ENCODE data around the gene GGTLC2.

DNA sequence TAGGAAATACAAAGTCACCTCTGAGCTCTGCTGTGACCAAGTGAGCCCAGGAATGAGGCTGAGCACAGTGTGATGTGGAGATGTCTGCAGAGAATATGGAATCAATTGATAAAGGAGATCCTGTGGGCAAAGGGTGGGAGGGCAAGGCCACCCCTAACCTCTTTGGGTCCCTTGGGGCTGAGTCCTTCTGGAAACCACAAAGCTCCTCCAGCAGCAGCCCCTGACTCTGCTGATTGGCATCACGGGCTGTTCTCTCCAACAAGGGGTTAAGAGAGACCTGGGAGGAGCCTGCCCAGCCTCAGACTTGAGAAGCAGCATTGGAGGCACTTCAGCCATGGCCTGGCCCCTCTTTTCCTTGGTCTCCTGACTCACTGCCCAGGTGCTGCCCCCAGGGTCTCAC, 49.7 kb downstream of the GGTLC2 start:
- TF ChIP-seq, protein P1, sequence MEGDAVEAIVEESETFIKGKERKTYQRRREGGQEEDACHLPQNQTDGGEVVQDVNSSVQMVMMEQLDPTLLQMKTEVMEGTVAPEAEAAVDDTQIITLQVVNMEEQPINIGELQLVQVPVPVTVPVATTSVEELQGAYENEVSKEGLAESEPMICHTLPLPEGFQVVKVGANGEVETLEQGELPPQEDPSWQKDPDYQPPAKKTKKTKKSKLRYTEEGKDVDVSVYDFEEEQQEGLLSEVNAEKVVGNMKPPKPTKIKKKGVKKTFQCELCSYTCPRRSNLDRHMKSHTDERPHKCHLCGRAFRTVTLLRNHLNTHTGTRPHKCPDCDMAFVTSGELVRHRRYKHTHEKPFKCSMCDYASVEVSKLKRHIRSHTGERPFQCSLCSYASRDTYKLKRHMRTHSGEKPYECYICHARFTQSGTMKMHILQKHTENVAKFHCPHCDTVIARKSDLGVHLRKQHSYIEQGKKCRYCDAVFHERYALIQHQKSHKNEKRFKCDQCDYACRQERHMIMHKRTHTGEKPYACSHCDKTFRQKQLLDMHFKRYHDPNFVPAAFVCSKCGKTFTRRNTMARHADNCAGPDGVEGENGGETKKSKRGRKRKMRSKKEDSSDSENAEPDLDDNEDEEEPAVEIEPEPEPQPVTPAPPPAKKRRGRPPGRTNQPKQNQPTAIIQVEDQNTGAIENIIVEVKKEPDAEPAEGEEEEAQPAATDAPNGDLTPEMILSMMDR (conservative IDR thresholded peaks at IDR 0.05; ENCODE audit: low read depth, low read length) = no peak
- no peak for TF ChIP-seq EZH2 (IDR thresholded peaks at IDR 0.05; ENCODE audit: borderline replicate concordance, low read depth, low read length, poor library complexity, severe bottlenecking)

Measured in A673 (cell line).